DLD1 (cell line): ENCODE data around the gene RAB31.
"Not testable (repeated sequence)": the region's sequence is repeated elsewhere in the genome, so short reads cannot be mapped to it uniquely, and the experiment has no call there.

Experiments used
- in situ Hi-C: cut with HindIII; loops from 2 replicates; pipeline ENCODE4 v1.10.0; 2017; ENCODE audit warnings: low sequenced_read_pairs

RAB31 gene

GRCh38 chr18:9854801-9855676 is 146.9 kb downstream of the RAB31 start:
- in situ Hi-C loops: no loop called here

DNA sequence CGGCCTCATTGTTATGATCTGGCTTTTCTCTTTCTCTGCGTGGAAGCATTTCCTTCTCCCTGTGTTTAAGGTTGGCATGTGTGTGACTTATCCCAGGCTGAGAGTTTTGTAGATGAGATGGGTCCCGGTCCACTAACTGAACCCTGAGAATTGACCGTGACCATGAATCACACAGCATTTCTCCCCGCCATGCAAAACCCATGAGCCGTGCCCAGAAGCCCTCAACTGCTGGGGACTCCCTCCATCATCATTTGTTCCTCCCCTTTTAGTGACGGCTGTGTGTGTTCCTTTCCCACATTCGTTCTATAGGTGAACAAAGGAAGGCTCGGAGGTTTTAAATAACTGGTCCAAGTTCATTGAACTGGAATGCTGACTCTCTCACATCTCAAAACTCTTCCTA is 147.6 kb downstream of the RAB31 start:
- in situ Hi-C loops: no loop called here

GRCh38 chr18:9856092-9856491 is 148.0 kb downstream of the RAB31 start:
- in situ Hi-C loops: no loop called here

- in situ Hi-C loops: not testable (repeated sequence)
Measured at GRCh38 chr18:9857479-9857998, 149.4 kb downstream of the RAB31 start.

GRCh38 chr18:9858642-9859041 is 150.5 kb downstream of the RAB31 start:
- in situ Hi-C loops: no loop called here

DNA sequence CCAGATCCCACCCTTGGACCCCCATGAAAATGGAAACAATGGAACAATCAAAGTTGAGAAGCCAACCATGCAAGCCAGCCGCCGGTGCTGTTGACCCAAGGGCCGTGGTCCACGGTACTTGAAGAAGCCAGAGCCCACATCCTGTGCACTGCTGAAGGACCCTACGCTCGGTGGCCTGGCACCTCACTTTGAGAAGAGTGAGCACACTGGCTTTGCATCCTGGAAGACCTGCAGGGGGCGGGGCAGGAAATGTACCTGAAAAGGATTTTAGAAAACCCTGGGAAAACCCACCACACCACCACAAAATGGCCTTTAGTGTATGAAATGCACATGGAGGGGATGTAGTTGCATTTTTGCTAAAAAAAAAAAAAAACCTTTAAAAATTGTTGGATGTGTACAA is 151.1 kb downstream of the RAB31 start:
- in situ Hi-C loops: no loop called here

DNA sequence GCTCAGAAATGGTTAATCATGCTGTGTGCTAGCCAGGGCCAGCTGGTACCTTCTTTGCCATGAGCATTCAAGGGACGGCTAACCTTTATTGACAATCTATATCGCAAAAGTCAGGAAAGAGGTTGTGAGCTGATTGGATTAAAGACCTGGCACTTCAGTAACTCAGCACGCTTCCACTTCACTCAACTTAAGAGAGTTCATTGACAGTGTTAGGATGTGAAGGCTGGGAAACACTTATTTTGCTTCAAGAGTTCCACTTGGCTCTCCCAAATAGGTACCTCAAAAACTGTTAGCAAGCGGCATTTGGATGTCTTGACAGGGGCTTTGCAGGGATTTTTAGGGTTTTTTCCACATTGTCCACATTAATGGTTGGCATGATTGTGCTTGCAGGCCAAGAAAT is 152.6 kb downstream of the RAB31 start:
- in situ Hi-C loops: no loop called here

- in situ Hi-C loops: no loop called here
Measured at GRCh38 chr18:9861157-9861556, 153.1 kb downstream of the RAB31 start.

DNA sequence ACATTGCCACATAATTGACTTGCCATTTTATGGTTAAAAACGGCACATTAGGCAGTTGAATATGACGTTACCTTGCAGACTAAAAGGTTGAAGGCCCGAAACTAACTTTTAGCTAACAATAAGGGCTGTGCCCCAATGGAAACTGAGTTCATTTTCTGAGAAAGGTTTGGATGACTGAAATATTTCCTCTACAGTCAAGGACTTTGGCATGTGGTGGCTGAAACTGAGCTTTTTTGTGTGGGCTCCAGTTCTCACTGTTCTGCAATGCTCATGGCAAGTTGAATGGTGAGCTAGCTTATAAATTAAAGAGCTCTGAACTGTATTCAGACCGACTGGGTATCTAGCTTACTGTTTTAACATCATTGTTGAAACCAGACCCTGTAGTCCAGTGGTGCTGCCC is 153.8 kb downstream of the RAB31 start:
- in situ Hi-C loops: no loop called here

GRCh38 chr18:9862686-9863085 is 154.6 kb downstream of the RAB31 start:
- in situ Hi-C loops: no loop called here

DNA sequence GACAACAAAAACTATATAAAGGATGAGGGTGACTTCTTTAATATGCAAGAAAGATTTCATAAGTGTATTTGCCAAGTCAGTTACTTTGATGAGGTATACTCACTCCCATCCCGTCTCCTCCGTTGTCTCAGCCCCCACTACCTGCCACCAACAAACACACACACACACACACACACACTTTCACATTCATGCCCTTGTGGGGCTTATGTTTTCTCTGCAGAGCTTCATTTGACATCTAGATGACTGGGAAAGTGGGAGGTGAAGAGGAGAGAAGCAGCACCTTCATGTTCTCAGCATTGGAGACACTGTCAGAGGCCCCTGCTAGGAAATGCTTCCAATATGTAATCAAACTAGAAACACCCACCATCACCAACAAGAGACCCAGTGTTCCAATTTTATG is 155.2 kb downstream of the RAB31 start:
- in situ Hi-C loops: no loop called here

DNA sequence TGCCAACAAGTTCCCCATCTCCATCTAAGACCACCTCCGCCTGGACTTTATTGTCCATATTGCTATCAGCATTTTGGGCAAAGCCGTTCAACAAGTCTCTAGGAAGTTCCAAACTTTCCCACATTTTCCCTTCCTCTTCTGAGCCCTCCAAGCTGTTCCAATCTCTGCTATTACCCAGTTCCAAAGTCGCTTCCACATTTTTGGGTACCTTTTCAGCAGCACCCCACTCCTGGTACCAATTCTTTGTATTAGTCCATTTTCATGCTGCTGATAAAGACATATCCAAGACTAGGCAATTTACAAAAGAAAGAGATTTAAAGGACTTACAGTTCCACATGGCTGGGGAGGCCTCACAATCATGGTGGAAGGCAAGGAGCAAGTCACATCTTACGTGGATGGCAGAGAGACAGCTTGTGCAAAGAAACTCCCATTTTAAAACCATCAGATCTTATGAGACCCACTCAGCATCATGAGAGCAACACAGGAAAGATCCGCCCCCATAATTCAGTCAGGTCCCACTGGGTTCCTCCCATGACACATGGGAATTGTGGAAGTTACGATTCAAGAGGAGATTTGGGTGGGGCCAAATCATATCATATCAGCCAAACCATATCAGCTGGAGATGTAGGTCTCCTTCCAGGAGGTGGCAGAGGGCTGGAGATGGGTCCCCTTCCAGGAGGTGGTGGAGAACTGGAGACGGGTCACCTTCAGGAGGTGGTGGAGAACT is 157.8 kb downstream of the RAB31 start:
- in situ Hi-C loops: no loop called here

DNA sequence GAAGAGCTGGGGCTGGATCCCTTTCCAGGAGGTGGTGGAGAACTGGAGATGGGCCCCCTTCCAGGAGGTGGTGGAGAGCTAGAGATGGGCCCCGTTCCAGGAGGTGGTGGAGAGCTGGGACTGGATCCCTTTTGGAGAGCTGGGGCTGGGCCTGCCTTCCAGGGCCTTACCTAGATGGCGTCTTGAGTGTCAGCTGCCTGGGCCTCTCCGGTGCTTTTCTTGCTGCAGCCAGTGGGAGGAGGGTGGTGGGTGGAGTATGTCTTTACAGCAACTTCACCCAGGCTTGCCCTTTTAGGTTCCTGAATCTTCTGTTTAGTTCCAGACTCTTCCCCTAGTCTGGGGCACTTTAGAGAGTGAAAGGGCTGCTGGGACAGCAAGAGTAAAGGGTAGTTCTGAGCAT is 158.5 kb downstream of the RAB31 start:
- in situ Hi-C loops: no loop called here

- in situ Hi-C loops: no loop called here
Measured at GRCh38 chr18:9867071-9867594, 159.0 kb downstream of the RAB31 start.

DNA sequence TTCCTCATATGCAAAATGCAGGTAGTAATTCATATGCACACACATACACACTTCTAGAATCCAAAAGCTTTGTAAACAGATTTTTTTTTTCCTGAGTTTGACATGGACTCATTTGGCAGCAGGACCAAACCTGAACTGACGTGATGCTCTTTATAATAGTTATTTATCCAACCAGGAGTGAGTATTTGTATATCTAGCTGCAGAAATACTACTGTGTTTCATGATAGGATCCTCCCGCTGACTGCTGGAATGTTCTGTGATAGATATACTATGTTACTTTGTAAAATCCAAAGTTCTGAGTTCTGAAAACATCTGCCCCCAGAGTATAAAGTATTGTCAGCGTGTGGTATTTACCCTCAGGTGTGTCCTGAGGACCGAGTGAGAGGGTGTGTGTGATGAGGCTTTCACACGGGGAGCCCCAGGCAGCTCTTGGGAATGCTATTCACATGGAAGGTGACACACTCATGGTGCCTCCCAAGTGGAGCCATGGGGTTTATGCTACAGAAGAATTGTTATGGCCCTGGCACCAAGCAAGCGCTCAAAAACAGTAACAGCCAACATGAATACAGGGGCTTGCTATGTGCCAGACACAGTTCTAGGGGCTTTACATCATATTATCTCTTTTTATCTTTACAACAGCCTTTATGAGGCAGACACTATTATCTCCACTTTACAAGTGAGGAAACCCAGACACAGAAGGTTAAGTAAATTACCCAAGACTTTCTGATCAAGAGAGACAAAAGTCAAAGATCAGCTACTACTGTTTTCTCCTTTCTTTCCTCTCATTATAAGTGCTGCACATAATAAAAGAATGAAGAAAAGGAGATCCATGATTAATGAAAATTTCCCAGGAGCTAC is 161.0 kb downstream of the RAB31 start:
- in situ Hi-C loops: no loop called here

DNA sequence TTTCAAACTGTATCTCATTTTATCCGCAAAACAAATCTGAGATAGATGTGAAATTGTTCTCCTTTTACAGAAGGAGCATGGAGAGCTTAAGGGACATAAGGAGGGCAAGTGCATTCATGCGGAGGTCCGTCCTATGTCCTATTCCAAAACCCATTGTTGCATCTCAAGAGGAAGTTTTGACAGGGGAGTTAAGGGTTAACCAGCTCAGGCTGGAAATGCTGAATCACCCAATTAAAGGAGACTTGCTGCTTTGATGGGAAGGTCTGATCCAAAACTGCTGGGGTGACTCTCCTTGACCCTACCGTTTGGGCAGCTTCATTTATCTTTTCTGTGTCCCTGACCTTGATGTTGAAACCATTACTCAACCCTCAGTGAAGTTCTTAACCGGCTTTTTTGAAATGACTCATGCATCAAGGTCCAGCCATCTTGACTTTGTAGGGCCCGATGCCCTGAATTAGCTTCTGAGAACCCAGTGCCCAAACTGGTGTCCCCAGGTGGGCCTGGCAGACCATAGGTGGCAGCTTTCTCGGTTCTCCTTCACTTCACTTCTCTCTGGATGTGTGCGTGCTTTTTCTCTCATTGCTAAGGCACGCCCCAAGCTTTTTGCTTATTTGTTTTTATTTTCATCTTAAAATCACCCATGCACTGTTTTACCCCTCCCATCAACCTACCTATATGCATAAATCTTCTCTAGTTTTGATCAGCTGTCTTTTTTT is 161.8 kb downstream of the RAB31 start:
- in situ Hi-C loops: no loop called here

DNA sequence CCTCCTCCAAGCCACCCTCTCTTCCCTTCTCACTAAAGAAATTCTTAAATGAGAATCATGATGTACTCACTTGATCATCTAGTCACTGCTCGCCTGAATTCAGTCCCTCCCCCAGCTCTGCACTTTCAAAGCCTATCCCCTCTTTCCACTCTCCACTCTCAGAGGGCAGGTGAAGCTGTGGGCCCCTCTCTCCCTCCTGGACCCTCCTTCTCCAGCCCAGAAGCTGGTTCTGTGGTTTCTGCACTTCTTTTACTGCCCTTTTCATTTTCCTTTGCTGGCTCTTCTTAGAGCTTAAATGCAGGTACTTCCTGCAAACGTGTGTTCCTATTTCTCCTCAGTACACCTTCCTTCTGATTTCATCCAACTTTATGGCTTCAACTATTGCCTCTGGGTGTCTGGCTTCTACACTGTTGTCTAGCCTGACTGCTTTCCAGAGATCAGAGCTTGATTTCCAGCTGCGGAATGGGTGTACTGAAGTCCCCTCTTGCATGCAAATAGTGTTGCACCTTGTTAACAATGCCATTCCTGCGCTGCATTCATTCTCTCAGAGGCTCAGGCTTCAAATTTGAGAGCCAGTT is 162.4 kb downstream of the RAB31 start:
- in situ Hi-C loops: no loop called here

GRCh38 chr18:9871244-9871746 is 163.2 kb downstream of the RAB31 start:
- in situ Hi-C loops: no loop called here

DNA sequence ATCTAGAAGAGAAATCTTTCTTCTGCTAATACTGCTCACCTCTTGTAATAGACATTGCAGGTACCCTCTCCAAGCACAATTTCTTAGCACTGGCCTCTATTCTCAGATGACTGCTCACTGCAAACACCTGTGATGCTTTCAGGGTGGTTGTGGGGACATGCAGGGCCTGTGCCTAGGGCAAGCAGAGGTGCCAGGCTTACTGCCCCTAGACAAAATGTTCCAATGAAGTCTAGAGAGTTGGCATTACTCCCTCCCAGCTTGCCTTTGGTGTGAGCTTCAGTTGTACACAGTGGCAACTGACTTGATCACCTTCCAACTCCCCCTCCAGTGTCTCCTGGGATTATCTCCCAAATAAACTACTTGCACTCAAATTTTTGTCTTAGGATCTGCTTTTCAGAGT is 164.7 kb downstream of the RAB31 start:
- in situ Hi-C loops: no loop called here

DNA sequence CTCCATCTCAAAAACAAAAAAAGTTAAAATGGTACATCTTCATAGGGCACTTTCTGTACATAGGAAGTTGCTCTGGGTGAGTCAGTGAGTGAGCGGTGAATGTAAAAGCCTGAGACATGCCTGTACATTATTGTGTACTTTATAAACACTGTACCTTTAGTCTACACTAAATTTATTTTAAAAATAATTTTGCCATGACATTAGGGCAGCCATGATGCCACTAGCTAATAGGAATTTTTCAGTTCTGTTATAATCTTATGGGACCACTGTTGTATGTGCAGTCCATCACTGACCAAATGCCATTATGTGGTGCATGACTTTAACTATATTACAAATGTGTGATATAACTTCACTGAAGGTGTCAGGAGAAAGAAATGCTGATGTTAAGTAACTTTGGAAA is 166.6 kb downstream of the RAB31 start:
- in situ Hi-C loops: no loop called here
